ENCODE data around the gene GPR26.

GPR26 gene

DNA sequence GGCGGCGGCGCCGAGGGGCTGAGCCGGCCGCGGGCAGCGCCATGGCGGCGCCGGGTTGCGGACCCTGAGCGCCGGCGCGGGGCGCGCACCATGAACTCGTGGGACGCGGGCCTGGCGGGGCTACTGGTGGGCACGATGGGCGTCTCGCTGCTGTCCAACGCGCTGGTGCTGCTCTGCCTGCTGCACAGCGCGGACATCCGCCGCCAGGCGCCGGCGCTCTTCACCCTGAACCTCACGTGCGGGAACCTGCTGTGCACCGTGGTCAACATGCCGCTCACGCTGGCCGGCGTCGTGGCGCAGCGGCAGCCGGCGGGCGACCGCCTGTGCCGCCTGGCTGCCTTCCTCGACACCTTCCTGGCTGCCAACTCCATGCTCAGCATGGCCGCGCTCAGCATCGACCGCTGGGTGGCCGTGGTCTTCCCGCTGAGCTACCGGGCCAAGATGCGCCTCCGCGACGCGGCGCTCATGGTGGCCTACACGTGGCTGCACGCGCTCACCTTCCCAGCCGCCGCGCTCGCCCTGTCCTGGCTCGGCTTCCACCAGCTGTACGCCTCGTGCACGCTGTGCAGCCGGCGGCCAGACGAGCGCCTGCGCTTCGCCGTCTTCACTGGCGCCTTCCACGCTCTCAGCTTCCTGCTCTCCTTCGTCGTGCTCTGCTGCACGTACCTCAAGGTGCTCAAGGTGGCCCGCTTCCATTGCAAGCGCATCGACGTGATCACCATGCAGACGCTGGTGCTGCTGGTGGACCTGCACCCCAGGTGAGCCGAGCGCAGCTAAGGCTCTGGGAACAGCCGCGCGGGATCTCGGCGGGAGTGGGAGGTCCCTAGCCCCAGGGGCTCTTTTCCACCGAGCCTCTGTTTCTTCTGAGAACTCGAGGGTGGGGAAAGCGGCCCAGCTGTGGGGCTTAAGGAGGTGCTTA lies at the start of gene GPR26:
TSS of gene GPR26 (plus strand) at position 38 of the 919 bp plus-strand sequence. CDS start at position 91, 53 bp downstream.
- DNase-seq (ENCODE audit: low read depth): no peak

- DNase-seq (ENCODE audit: low read depth): no peak
These were observed 47.9 kb upstream of the GPR26 start for GRCh38 chr10:123618224-123618623.

DNA sequence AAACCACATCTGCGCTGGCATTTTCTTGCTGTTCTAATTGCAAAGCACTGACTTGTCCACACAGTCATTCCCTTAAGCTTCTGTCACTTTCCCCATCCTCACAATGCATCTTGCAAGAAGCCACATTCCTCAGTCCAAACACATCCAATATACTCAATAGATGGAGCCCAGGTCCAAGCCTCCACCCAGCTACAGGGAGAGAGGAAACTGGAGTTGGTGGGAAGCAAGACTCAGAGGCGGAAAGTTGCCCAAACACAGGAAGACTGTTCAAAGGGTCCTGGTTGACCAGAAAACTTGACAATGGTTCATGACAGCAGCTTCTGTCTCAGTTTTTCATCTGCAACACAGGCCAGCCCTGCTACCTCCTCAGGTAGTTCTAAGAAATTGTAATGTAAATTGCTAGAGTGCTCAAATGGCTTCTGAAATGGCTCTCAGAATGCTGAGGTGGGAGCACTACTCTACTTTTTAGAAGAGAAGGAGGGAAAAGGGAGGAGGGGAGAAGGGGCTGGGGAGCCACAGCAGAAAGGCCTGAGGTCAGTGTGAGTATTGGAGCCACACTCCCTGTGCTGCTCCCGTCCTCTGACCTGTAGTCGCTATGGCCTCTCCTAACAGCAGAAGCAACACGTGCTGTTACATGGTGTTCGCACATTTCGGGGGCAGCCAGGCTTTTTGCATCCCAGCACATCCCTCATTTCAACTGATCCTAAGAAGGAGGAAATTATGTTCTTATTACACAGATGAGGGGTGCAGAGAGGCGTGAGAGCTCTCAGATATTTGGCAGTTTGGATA lies 46.9 kb upstream of the GPR26 start:
- no peak for DNase-seq (ENCODE audit: low read depth)

- DNase-seq (ENCODE audit: low read depth): no peak
These were observed 45.5 kb upstream of the GPR26 start for GRCh38 chr10:123620621-123621020.

DNA sequence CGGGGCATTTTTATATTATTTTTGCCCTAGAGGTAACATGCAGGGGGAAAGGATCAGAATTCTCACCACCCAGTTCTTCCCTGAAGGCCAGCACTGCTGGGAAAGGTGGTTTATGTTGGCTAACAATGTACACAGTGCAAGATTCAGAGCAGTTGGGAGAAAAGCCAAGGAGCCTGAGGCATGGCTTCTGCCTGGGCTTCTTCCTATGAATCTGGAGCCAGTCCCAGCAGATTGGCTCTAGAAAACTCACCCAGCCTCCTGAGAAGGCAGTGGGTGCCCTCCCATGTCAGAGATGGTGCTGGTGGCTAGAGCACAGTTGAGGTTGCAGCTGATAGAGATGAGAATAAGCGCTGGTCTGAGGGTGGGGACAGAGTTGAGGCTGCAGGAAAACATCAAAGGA lies 44.7 kb upstream of the GPR26 start:
- no peak for DNase-seq (ENCODE audit: low read depth)

GRCh38 chr10:123621916-123622315 lies 44.2 kb upstream of the GPR26 start:
- DNase-seq (ENCODE audit: low read depth): no peak

GRCh38 chr10:123622381-123622780 lies 43.8 kb upstream of the GPR26 start:
- no peak for DNase-seq (ENCODE audit: low read depth)

DNA sequence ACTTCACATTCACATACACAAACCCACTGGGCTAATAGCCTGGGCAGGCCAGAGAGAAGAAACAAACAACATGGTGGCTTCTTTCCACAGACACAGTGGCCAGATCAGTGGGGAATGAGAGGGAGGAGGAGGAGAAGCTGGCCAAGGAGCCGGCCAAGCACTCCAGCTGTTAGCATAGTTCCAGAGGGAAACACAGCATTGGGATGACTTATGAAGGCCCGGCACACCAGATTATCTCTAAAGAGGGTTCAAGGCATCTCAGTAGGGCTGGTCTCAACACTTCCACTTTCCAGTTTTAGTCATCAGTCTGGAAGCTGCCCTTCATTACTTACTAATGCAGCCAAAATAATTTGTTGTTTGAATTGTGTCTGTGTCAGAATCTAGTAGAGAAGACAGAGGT lies 42.1 kb upstream of the GPR26 start:
- no peak for DNase-seq (ENCODE audit: low read depth)

DNA sequence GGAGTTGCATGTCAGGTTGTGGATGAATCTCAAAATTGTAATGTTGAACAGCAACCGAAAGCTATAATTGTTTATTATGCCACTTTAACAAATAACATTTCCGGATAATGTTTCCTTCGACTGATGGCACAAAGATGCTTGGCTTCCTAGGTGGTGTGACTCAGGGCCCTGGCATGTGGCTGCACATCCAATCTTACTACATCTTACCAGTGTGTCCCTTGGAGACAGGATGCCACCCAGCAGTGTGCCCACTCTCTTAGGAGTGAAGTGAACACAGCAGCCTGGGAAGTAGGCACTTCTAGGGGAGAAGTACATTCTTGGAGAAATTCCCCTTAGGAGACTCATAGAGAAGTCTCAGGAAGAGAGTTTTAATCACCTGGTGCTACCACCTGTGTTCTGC lies 33.0 kb upstream of the GPR26 start:
- no peak for DNase-seq (ENCODE audit: low read depth)

- DNase-seq (ENCODE audit: low read depth): no peak
These were observed 32.5 kb upstream of the GPR26 start for GRCh38 chr10:123633636-123634035.

DNA sequence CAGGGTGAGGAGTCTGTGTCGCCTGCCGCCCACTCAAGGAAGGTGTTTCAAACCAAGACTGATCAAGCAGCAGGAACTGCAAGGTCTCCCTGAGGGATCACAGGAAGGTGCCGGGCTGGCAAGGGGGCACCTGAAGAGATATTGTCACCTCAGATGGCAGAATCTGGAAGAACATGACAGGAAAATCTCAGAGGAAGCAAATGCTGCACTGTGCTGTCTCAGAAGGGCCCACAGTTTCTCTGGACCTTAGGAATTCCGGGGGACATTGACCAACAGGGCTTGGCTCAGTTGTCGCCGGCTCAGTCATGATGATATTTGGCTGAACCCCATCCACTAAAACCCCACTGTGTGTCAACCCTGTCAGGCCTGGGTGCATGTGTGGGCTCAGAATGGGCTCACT lies 31.9 kb upstream of the GPR26 start:
- DNase-seq (ENCODE audit: low read depth): no peak

- DNase-seq (ENCODE audit: low read depth): no peak
These were observed 31.0 kb upstream of the GPR26 start for GRCh38 chr10:123635131-123635530.

DNA sequence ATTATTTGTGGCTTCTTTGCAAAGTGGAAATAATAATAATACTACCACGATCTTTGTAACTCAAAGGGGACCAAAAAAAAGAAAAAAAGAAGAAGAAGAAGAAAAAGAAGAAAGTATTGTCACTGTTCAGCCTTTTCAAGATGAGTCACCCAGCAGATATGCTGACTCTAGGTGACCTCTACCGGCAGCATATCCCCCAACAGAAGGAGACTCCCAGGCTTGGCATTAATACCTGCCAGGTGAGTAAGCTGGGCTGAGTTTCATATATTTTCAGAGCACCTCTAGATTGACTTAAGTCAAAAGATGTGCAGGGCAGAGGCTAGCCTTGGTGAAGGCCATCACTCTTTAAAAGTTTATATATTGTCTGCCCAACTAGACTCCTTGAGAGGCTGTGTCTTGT lies 30.4 kb upstream of the GPR26 start:
- DNase-seq (ENCODE audit: low read depth): no peak

DNA sequence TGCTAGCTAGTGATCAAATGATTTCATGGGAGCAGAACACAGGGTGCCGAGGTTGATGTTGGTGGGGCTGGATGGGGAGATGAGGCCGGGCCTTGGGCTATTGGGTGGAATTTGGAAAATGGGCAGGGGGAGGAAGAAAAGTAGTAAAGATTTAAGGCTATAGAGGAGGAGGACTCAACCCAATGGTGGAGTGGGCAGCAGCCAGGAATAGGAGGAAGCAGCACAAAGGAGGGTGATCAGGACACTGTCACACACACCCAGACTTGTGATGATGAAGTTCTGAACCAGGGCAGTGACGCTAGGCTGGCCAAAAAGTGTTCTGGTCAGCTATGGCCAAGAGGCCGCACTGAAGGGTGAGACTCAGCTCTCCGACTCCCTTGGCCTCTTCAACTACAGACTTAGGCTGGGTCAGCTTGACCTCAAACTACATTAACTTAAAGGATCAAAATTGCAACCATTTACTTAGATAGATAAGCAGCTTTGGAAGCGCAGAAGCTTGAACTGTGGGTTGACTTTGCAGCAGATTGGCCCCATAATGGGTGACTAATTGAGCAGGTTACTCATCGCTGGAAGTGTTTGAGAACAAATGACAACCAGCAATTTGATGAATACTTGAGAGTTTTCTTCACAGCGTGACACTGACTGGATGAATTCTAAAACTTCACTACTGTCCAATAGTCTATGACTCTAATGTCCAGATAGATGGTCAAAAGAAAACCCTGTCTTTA lies 29.4 kb upstream of the GPR26 start:
- no peak for DNase-seq (ENCODE audit: low read depth)

DNA sequence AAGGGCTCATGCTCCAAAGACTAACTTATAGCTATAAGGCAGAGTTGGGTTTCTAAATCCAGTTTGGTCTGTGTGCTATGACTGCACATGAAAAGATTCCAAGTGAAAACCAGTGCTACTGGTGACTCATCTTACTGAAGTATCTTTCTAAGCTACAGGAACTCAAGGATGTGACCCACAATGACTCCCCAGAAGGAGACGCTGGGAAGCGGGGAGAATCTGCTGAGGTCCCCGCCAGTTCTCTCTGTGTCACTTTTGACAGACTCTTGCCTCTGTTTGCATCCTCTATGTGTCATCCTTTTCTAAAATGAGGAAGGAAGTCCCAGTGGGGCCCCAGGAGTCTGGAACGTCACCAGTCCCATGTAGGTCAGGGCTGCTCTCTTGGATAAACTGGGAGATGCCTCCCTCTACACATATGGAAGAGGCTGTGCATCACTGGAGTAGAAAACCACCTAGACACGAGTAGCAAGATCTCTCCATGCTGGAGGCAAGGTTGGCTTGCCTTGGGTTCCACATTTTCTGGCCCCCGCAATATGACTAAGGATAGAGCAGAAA lies 28.8 kb upstream of the GPR26 start:
- DNase-seq (ENCODE audit: low read depth): no peak

DNA sequence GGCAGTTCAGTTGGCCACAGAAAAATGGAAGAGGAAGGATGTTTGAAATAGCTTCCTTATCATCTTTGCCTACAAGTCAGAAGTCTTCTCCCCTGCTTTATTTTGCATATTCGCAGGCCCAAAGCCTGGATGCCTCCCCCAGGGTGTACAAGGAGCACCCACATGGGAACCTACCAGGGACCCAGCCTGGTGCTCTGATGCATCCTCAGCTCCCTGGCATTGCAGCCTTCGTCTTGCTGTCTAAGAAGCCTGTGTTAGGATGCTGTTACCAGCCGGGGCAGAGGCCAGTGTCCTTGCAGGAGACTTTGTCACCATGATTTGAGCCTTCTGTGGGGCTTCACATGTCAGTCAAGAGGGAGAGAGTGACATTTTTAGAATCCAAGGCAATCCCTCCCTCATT lies 27.0 kb upstream of the GPR26 start:
- no peak for DNase-seq (ENCODE audit: low read depth)

DNA sequence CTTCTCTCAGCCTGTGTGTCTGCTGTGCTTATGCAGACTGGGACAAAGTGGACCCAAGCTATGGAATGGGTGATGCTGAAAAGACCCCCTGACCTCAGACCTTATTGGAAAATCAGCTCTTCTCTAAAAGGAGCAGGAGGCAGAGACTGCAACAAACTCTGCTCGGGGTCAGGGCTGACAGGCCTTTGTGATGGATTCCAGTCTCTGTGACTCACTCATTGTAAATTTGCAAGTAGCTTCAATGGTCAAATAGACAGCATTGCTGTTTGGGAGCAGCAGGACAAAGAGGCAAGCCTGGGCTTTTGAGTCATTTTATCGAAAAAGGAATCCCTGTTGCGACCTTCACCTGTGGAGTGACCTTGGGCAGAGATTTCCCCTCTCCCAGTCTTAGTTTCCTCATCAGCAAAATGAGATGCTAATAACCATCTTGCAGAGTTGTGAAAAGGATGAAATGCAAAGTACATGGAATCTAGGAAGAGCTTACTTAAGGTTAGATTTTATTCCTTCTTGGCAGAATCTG lies 26.1 kb upstream of the GPR26 start:
- DNase-seq (ENCODE audit: low read depth): no peak

- no peak for DNase-seq (ENCODE audit: low read depth)
These were observed 23.9 kb upstream of the GPR26 start for GRCh38 chr10:123642293-123642692.

DNA sequence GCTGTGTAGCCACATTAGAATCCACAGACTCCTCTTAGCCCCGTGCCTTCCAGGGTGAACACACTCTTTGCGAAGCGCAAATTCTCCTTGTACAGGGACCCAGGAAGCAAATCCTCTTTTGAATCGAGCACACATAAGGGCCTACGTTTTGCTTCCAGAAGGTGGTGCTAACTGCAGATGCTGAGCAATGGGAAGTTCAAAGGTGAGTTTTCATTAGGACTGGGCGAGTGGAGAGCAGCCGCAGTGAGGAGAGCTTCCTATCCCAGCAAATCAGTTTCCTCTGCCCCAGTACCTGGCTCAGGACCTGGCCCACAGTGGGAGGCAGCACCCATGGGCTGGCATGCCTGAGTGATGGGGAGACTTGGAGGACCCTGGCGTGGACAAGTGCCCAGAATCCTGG lies 23.5 kb upstream of the GPR26 start:
- DNase-seq (ENCODE audit: low read depth): no peak

DNA sequence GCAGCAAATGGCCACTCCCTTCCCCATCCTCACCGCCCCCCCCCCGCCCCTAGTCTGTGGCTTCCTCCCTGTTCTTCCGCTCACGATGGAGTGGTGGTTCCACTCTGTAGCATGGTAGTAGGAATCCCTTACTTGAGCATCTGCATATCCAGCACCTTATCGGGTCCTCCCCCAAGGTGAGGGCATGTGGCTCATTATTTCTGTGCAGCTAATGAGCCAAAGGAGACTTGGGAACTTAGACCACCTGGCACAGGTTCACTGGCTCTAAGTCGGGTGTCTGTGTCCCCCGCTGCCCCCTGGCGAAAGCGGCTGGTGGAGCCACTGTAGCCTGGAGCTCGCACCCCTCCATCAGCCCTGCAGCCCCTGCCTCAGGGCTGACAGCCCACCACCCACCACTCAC lies 22.8 kb upstream of the GPR26 start:
- DNase-seq (ENCODE audit: low read depth): no peak

DNA sequence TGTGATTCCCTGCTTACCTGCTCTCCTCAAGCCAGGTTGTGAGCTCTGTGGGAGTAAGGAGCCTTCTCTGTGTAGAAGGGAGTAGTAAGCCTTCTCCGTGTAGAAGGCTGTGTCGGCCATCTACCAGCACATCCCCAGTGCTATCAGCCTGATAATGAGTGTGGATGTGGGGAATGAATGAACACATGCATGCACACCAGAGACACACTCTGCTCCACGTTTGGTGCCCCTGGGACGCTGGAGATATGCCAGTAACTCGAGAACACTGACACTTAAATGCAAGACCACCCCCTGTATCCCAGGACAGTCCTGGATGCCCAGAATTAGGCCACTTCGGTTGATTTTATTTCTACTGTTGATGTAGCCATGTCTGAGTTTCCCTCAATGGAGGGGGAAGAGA lies 21.1 kb upstream of the GPR26 start:
- no peak for DNase-seq (ENCODE audit: low read depth)

DNA sequence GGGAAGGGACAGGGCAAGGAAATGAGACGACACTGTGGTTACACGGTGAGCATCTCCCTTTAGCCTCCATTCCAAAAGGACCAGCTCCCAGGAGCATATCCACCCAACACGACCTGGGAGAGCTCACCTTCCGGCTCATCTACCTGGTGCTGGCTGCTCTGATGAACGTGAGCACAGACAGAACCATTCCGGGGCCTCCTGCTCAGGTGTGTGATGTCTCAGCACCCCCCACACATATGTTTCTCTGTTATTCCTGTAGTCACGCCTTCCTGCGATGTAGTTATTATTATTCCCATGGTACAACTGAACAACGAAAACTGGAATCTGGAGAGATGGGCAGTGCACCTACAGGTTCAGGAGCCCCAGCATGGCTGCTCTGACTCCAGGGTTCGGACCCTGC lies 20.5 kb upstream of the GPR26 start:
- DNase-seq (ENCODE audit: low read depth): no peak
